Skeletal muscle satellite cell (primary cell): ENCODE results near the gene USP36.
"Not testable (repeated sequence)": the region's sequence is repeated elsewhere in the genome, so short reads cannot be mapped to it uniquely, and the experiment has no call there.

Experiments used
- H3K27me3 ChIP-seq: 2 replicates; pipeline ENCODE4 v1.7.0; 2013; ENCODE audit warnings: low read length; ENCODE audit not compliant: control insufficient read depth, insufficient read depth
- H3K36me3 ChIP-seq: 2 replicates; pipeline ENCODE4 v1.7.0; 2013; ENCODE audit warnings: mild to moderate bottlenecking, control low read depth, low read length; ENCODE audit not compliant: insufficient read depth
- H3K4me1 ChIP-seq: 2 replicates; pipeline ENCODE4 v1.7.0; 2013; ENCODE audit warnings: low read length; ENCODE audit not compliant: control insufficient read depth, insufficient read depth
- H3K4me2 ChIP-seq: 2 replicates; pipeline ENCODE4 v1.7.0; 2013; ENCODE audit warnings: mild to moderate bottlenecking, low read length
- H3K4me3 ChIP-seq: 2 replicates; pipeline ENCODE4 v1.7.0; 2013; ENCODE audit warnings: low read length
- H3K9ac ChIP-seq: 2 replicates; pipeline ENCODE4 v1.7.0; 2013; ENCODE audit warnings: mild to moderate bottlenecking, low read depth, low read length, moderate library complexity
- H3K9me3 ChIP-seq: replicated peaks from 2 replicates; pipeline ENCODE4 v1.7.0; 2013; ENCODE audit warnings: mild to moderate bottlenecking, control low read depth, low read length

The USP36 gene

DNA sequence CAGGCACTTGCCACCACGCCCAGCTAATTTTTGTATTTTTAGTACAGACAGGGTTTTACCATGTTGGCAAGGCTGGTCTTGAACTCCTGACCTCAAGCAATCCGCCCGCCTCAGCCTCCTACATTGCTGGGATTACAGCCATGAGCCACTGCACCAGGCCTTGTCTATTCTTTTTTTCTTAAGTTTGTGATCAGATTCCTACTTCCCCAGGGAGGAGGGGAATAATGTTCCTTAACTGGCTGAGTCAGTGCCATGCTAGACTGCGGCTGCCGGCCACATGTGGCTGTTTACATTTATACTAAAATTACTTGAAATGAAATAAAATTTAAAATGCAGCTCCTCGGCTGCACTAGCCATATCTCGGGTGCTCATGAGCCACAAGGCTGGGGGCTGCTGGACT is 27.8 kb upstream of the USP36 start:
- Histone ChIP-seq H3K4me3 (no peak overlapping the region), H3K27me3 (no peaks in the 10 kb centered on the region), H3K36me3 (peaks cover 41% of the 10 kb centered on the region), H3K9ac (peak overlapping the region; percentile 5), H3K9me3 (no peaks in the 10 kb centered on the region), H3K4me1 (peaks cover 22% of the 10 kb centered on the region), H3K4me2 (peak overlapping the region; percentile 69)

DNA sequence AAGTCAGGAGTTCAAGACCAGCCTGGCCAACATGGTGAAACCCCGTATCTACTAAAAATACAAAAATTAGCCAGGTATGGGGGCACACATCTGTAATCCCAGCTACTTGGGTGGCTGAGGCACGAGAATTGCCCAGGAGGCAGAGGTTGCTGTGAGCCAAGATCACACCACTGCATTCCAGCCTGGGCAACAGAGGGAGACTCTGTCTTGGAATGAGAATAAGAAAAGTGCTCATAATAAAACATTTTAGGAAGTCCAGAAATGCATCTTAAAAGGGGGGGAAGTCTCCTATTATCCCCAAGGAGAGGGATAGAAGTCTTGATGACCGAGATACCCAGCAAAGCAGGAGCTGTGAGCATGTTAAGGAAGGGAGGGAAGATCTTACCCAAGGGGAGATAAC is 26.4 kb upstream of the USP36 start:
- H3K9me3 ChIP-seq, H3K4me3 ChIP-seq, H3K27me3 ChIP-seq, H3K4me2 ChIP-seq, H3K9ac ChIP-seq: not testable (repeated sequence)
- H3K4me1 ChIP-seq: peaks cover 28% of the 10 kb centered on the region
- peaks cover 35% of the 10 kb centered on the region for H3K36me3 ChIP-seq

DNA sequence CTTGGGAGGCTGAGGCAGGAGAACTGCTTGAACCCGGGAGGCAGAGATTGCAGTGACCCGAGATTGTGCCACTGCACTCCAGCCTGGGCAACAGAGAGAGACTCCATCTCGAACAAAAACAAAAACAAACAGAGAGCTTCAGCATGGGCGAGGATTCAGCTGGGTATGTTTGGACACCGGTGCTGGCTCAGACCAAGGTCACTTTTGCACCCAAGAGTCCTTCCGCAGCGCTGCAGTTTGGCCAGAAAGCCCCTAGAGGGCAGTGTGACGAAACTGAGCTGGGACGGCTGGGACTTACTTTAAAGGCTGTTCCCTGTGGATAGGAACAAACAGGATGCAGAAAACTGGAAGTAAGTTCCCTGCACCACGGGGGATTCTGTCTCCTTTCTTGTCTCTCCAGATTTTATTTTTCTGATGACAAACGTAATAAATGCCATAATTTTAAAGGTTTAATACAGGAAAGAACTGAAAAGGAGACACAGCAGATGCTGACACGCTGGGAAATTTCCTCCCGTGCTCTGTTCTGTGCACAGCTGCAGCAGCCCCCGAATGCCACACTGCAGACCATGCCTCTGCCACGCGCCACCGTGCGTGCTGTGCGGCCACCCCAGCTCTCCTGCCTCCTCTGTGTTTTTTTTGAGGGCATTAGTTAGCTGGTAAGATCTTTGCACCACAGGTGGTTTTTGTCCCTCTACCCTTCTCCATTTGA is 25.2 kb upstream of the USP36 start:
- Histone ChIP-seq H3K4me1 (peaks cover 40% of the 10 kb centered on the region), H3K4me3 (no peak overlapping the region), H3K4me2 (peak overlapping the region; percentile 20), H3K36me3 (peaks cover 29% of the 10 kb centered on the region), H3K27me3 (no peaks in the 10 kb centered on the region), H3K9ac (no peak overlapping the region), H3K9me3 (no peaks in the 10 kb centered on the region)

DNA sequence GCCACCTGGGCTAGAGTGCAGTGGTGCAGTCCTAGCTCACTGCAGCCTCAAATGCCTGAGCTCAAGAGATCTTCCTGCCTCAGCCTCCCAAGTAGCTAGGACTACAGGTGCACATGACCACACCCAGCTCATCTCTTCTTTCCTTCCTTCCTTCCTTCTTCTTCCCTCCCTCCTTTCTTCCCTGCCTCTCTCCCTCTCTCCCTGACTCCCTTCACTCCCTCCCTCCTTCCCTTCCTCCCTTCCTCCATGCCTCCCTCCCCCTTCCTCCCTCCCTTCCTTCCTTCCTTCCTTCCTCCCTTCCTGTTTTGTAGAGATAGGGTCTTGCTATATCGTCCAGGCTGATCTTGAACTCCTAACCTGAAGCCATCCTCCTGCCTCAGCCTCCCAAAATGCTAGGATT is 23.5 kb upstream of the USP36 start:
- H3K4me1 ChIP-seq: peaks cover 39% of the 10 kb centered on the region
- peaks cover 24% of the 10 kb centered on the region for H3K36me3 ChIP-seq
- no peak overlapping the region for H3K4me3 ChIP-seq
- H3K4me2 ChIP-seq: no peak overlapping the region
- no peaks in the 10 kb centered on the region for H3K9me3 ChIP-seq
- H3K27me3 ChIP-seq: no peaks in the 10 kb centered on the region
- no peak overlapping the region for H3K9ac ChIP-seq

DNA sequence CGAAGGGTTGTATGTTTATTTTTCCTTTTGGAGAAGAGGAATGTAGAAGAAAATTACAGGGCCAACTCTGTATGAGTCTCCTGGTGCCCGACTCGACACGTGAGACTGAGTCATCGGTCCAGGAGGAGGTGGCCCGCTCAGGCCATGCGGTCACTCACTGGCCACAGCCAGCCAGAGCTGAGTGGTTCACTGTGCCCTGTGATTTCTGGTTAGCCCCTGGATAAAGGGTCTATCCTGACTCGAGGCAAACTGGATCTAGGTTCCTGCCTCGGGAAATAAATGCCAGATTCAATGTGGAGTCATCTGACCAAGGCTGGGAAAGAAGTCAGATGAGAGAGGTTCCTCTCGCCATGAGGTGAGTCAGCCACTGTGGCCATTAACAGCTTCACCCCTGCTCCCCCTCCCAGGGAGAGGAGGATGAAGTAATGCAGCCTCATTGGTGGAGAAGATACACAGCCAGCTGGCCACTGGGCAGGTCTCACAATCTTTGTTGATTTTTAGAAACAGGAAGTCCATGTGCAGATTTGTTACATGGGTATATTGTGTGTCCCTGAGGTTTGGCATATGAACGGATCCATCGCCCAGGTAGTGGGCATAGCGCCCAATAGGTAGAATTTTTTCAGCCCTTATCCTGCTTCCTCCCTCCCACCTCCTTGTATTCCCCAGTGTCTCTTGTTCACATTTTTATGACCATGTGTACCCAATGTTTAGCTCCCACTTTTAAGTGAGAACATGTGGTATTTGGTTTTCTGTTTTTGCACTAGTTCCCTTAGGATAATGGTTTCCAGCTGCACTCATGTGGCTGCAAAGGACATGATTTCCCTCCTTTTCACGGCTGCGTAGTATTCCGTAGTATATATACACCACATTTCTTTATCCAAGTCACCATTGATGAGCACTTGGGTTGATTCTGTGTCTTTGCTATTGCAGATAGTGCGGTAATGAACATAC is 21.7 kb upstream of the USP36 start:
- Histone ChIP-seq H3K4me2 (peak overlapping the region; percentile 71), H3K9ac (peak overlapping the region; percentile 66), H3K9me3 (no peaks in the 10 kb centered on the region), H3K4me1 (peaks cover 24% of the 10 kb centered on the region), H3K36me3 (peaks cover 16% of the 10 kb centered on the region), H3K4me3 (peak overlapping the region; percentile 35), H3K27me3 (no peaks in the 10 kb centered on the region)

GRCh38 chr17:78861229-78861628 is 20.6 kb upstream of the USP36 start:
- Histone ChIP-seq H3K4me1 (peaks cover 24% of the 10 kb centered on the region), H3K4me3 (no peak overlapping the region), H3K4me2 (peak overlapping the region; percentile 71), H3K36me3 (peaks cover 24% of the 10 kb centered on the region), H3K9ac (peak overlapping the region; percentile 66), H3K9me3 (no peaks in the 10 kb centered on the region), H3K27me3 (no peaks in the 10 kb centered on the region)

DNA sequence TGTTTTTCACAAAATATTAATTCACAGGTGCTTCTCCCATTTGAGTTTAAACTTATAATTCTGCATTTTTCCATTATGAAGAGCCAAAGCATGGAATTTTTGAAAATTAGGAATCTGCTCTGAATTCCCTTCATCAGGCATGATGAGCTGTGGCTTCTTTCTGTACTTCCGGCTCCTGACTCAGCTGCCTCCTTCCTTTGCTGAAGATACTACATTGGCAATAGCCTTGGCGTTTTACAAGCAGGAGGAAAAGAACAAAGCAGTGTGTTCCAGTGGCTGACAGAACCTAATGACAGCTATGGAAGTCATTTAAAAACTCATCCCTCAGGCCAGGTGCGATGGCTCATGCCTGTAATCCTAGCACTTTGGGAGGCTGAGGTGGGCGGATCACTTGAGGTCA is 18.4 kb upstream of the USP36 start:
- Histone ChIP-seq H3K4me2 (no peak overlapping the region), H3K4me3 (no peak overlapping the region), H3K36me3 (peaks cover 43% of the 10 kb centered on the region), H3K4me1 (peaks cover 20% of the 10 kb centered on the region), H3K9me3 (no peaks in the 10 kb centered on the region), H3K9ac (no peak overlapping the region), H3K27me3 (no peaks in the 10 kb centered on the region)

- H3K36me3 ChIP-seq: peaks cover 53% of the 10 kb centered on the region
- peaks cover 14% of the 10 kb centered on the region for H3K4me1 ChIP-seq
- no peak overlapping the region for H3K4me3 ChIP-seq
- H3K4me2 ChIP-seq: no peak overlapping the region
- no peaks in the 10 kb centered on the region for H3K9me3 ChIP-seq
- H3K27me3 ChIP-seq: no peaks in the 10 kb centered on the region
- H3K9ac ChIP-seq: no peak overlapping the region
These were observed 16.7 kb upstream of the USP36 start for GRCh38 chr17:78857266-78857665.

- H3K36me3 ChIP-seq: peaks cover 53% of the 10 kb centered on the region
- no peak overlapping the region for H3K4me2 ChIP-seq
- H3K4me3 ChIP-seq: no peak overlapping the region
- no peak overlapping the region for H3K9ac ChIP-seq
- H3K9me3 ChIP-seq: no peaks in the 10 kb centered on the region
- no peaks in the 10 kb centered on the region for H3K4me1 ChIP-seq
- no peaks in the 10 kb centered on the region for H3K27me3 ChIP-seq
These were observed 15.0 kb upstream of the USP36 start for GRCh38 chr17:78855561-78856165.

- H3K9ac ChIP-seq: no peak overlapping the region
- no peak overlapping the region for H3K4me2 ChIP-seq
- no peaks in the 10 kb centered on the region for H3K4me1 ChIP-seq
- H3K9me3 ChIP-seq: no peaks in the 10 kb centered on the region
- no peak overlapping the region for H3K4me3 ChIP-seq
- no peaks in the 10 kb centered on the region for H3K27me3 ChIP-seq
- peaks cover 47% of the 10 kb centered on the region for H3K36me3 ChIP-seq
These were observed 13.9 kb upstream of the USP36 start for GRCh38 chr17:78854508-78854907.

DNA sequence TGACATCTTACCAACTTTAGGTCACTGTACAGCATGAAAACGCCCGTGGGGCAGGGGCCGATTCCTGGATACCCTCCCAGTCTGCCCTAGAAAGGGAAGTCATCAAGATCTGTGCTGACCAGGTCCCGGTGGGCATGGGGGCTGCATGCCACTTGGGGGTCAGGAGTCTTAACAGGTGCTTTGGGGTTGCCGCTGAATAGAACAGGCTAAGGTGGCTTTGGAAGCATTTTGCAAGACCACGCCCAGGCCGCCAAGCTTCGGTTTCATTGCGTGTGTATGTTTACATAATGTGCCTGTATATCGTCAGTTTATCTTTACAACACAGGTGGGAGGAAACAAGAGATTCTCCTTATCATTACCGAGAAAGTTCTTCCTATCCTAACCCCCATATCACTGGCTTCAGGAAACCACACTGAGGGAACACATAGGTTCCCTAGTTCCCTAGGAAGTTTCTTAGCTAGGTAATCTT is 13.3 kb upstream of the USP36 start:
- H3K4me1 ChIP-seq: no peaks in the 10 kb centered on the region
- no peaks in the 10 kb centered on the region for H3K9me3 ChIP-seq
- H3K27me3 ChIP-seq: no peaks in the 10 kb centered on the region
- H3K36me3 ChIP-seq: peaks cover 47% of the 10 kb centered on the region
- H3K4me3 ChIP-seq: no peak overlapping the region
- no peak overlapping the region for H3K4me2 ChIP-seq
- no peak overlapping the region for H3K9ac ChIP-seq
